Left cardiac atrium (tissue), 4 donors: ENCODE data around the gene BSN. TPM values are rescaled to one million over a fixed set of nuclear protein-coding genes. Genes with fewer than 3 reads are reported as not detected.

ENCODE experiments used
- ATAC-seq, 2 donors: fragments of 200-7000 bp; cut with Tn5 transposase; one replicate each; pipeline ENCODE4 v1.9.1; 2020; ENCODE audit warnings: mild to moderate bottlenecking in 2 of 2, moderate library complexity in 2 of 2
- DNase-seq: peaks from one replicate; pipeline ENCODE4 v3.0.0-alpha.2; 2020
- intact Hi-C, 2 donors: fragments of 100-400 bp; cut with DNase I; formaldehyde crosslinking; loops; one replicate each; pipeline versions ENCODE4 v1.14.1 to v1.15.1; 2022 to 2023
- total RNA-seq, 2 donors: library from RNA; stranded (reverse); fragmentation: NEBNext Ultra II Directional; extraction: Animal tissue kit (Norgen Biotek cat#: 25700); gene quantifications; one replicate each; pipeline ENCODE4 v1.2.1, GENCODE V29; 2021
- donor health status: DM: no; HTN: yes; CAD: no.
- donor health status: DM: no; HTN: yes; CAD: no; lungs with severe emphysema.
- donor health status: DM: yes; HTN: yes; CAD: no.
- donor health status: Dilated cardiomyopathy.

Gene BSN
- total RNA-seq, 2 donors from 2014 or later: 0.27 to 0.39 TPM

DNA sequence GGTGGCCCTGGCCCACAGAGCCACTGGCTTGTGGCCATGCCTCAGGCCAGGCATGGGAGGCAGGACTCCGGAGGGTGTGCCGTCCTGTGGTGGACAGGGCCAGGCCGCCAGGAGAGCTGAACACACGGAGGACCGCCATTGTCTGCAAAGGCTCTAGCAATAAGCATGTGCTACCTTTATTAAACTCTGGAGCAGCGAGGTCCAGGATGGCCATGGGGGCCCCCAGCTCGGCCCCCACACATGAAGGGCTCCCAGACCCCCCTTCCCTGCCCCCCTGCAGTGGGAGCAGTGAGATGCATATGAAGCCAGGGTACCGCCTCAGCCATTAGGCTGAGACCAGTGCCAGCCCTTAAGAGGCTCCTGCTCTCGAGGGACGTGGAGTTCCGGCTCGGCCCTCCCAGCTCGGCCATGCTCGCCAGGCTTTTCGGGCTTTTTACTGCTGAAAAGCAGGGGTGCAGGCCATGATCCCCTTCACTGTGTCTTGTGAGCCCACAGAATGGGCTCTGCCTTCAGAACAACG is 162.5 kb downstream of the BSN start:
- ATAC-seq (no peak), DNase-seq (peak; percentile 13)
- intact Hi-C loops: no loop called here

DNA sequence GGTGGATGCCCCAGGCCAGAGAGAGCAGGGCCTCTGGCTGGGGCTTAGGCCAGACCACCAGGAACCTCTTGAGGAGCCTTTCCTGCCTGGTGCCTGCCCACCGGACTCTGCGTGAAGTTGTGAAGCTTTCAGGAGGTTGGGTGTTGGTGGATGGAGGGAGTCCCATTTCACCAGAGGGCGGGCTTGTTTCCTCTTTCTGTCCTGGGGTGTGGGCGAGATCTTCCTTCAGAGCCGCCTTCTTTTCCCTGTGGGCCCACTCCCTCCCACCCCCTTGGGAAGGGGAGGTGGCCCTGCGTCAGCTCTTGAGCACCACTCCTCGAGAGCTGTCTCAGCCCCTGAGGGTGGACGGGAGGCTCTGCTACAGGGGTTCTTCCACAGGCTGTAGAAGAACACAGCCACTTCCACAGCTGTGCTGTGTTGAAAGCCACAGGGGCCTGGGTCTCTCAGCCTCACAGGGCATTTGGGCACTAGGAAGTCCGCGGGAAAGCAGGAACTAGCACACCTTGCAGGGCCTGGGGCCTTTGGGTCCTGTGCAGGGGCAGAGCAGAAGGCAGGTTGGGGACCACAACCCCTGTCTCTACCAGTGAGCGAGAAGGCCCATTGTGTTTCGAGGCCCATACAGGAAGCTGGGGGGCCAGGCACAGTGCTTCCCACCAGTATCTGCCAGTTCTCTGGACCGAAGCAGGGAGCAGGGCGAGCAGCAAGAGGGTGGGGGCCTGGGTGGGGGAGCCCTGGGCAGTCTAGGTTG is 163.1 kb downstream of the BSN start:
- intact Hi-C loops: no loop called here

DNA sequence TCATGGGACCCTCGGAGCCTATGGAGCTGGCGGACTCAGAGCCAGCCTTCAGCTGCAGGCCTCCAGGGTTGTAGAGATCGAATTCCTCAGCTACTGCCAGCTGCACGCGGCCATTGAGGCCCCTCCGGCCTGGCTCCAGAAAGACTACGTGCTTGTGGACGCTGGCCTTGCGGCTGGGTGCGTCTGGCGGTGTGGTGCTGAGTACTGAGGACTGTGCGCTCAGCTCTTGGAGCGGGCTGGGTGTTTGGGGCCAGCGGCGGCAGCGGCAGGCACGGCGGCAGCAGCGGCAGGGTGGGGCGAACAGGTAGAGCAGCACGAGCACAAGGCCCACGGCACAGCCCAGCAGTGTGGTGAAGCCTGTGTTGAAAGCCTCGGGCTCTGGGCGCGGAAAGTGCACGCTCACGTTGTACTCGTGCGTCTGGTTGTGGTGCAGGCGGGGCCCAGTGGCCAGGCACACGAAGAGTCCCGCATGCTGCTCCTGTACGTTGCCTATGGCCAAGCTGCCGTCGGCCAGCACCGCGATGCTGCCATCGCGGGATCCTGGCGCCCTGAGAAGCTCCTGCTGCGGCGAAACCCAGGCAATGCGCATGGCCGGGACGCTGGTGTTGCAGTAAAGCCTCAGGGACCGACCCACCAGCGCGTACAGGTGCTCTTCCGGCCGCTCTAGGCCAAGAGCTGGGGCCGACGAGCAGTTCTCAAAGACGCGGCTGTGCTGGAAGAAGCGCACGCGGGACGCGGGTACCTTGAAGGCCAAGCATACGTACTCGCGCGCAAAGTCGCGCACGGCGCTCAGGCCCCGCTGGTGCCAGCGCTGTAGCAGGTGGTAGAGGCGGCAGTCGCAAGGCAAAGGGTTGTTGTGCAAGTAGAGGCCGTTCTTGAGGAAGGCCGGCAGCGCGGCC is 163.9 kb downstream of the BSN start:
- ATAC-seq: no peak
- intact Hi-C loops: no loop called here
- DNase-seq: no peak

More for the DNA sequence above, 163.1 kb downstream of the BSN start:
- ATAC-seq (no peak), DNase-seq (peak; percentile 13)

DNA sequence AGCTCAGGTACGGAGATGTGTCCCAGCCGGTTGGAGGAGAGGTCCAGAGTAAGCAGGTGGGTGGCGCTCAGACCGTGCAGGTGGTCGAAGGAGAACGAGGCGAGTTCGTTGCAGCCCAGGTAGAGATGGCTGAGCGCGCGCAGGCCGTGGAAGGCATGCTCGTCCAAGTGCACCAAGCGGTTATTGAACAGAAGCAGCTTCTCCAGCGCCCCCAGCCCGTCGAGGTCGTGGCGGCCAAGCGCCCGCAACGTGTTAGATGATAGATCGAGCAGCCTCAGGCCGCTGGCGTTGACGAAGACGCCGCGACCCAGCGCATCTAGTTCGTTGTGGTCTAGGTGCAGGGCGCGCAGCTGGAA is 164.6 kb downstream of the BSN start:
- DNase-seq: no peak
- ATAC-seq: no peak
- intact Hi-C loops: no loop called here

DNA sequence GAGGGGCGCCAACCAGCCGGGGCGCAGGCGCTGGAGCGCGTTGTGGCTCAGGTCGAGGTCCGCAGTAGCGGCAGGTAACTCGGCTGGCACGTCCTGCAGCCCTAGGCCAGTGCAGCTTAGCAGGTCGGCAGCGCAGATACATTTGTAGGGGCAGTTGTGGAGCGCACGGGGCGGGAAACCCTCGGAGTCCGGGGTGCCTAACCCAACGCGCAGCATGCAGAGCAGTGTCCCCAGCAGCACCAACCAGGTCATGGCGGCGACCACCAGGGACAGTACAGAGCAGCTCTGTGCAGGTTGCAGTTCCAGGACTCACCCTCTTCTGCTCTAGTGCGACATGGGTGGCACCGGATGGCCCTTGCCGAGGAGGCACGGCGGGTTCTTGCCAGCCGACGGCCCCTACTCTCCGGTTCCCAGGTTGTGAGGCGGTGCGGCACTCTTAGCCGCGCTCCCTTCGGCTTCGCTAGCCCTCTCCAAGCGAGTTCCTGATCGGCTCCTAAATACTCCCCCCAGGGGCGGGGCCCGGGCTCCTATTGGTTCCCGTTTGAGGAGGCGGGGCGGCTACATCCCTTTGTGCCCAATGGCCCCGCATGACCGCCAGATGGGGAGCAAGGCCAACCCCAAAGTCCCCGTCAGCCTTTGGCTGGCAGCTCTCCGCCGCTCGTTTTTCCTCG is 165.1 kb downstream of the BSN start, which contains the start of gene AMIGO3:
AMIGO3 (minus strand) TSS at position 471 of the 671 bp plus-strand sequence; CDS start at position 252, 219 bp downstream.
- DNase-seq: peak; percentile 98
- ATAC-seq: peak; percentile 72 to 79
- intact Hi-C loops: no loop called here

Other genes with a start within 250 kb of the BSN start
- 10 to 100 TPM; 37.1 to 45.5 TPM for gene USP4, start 214.4 kb upstream of the BSN start, total RNA-seq
- gene GPX1, start 196.1 kb upstream of the BSN start, total RNA-seq: 100 to 1,000 TPM; 230 to 235 TPM
- 100 to 1,000 TPM; 311 to 334 TPM for gene RHOA, start 142.5 kb upstream of the BSN start, total RNA-seq
- gene TCTA, start 142.1 kb upstream of the BSN start, total RNA-seq: 10 to 100 TPM; 15.2 to 19.1 TPM
- gene AMT, start 132.0 kb upstream of the BSN start, total RNA-seq: 10 to 100 TPM; 13.9 to 14.9 TPM
- gene NICN1, start 125.2 kb upstream of the BSN start, total RNA-seq: 10 to 100 TPM; 12.0 to 17.2 TPM
- gene DAG1, start 84.2 kb upstream of the BSN start, total RNA-seq: 100 to 1,000 TPM in 1 of 2 donors, 10 to 100 TPM in 1; 91.4 to 100 TPM
- gene APEH, start 119.9 kb downstream of the BSN start, total RNA-seq: 10 to 100 TPM; 75.3 to 82.6 TPM
- 10 to 100 TPM in 1 of 2 donors, 1 to 10 TPM in 1; 8.8 to 11.5 TPM for gene MST1, start 135.0 kb downstream of the BSN start, total RNA-seq
- gene RNF123, start 135.1 kb downstream of the BSN start, total RNA-seq: 10 to 100 TPM; 39.2 to 44.8 TPM
- under 1 TPM in 1 of 2 donors, not detected in 1; 0.09 TPM for gene AMIGO3, start 165.2 kb downstream of the BSN start, total RNA-seq
- 10 to 100 TPM; 22.4 to 38.3 TPM for gene GMPPB, start 169.5 kb downstream of the BSN start, total RNA-seq
- 10 to 100 TPM; 22.3 to 22.4 TPM for gene IP6K1, start 232.1 kb downstream of the BSN start, total RNA-seq
- gene CDHR4, start 245.4 kb downstream of the BSN start, total RNA-seq: under 1 TPM in 1 of 2 donors, not detected in 1; 0.24 TPM
- 1 to 10 TPM; 2.6 to 3.8 TPM for gene INKA1, start 248.8 kb downstream of the BSN start, total RNA-seq